HEK293 (cell line): ENCODE results near the gene KCNH5.

Experiments
- CTCF ChIA-PET: fragments of 350-600 bp; formaldehyde crosslinking; extraction: SDS; loops from one replicate; lab custom pipeline; 2021; ENCODE audit warnings: antibody characterized with exemption; lab: Yijun Ruan, JAX
- POLR2A ChIA-PET: fragments of 300-600 bp; formaldehyde crosslinking; extraction: SDS; loops from one replicate; lab custom pipeline; 2020; ENCODE audit warnings: antibody characterized with exemption, inconsistent platforms; lab: Yijun Ruan, JAX
- H3K27ac ChIP-seq: fragments of 200-500 bp; sonication (Bioruptor generic); 2 replicates; pipeline ENCODE4 v1.5.1; 2014; ENCODE audit warnings: low read depth, low read length, control low read depth, inconsistent platforms; ENCODE audit errors: extremely low read depth
- H3K36me3 ChIP-seq, 2 experiments: fragments of 200-500 bp in 1 of 2; sonication (Bioruptor generic) in 1 of 2; 1 replicate in 1 of 2; 2 replicates in 1 of 2; pipeline ENCODE4 v1.5.1; 2014 to 2017; ENCODE audit warnings: inconsistent platforms in 2 of 2, low read length in 2 of 2; ENCODE audit not compliant: control insufficient read depth in 2 of 2, insufficient read depth in 1 of 2
- H3K4me1 ChIP-seq: fragments of 200-500 bp; sonication (Bioruptor generic); 2 replicates; pipeline ENCODE4 v1.5.1; 2014; ENCODE audit warnings: mild to moderate bottlenecking, low read length, inconsistent platforms; ENCODE audit not compliant: control insufficient read depth, insufficient read depth
- H3K4me3 ChIP-seq: 2 replicates; pipeline ENCODE4 v1.5.1; 2011; ENCODE audit warnings: low read depth, mild to moderate bottlenecking, control low read depth, low read length, moderate library complexity
- H3K9me3 ChIP-seq: fragments of 200-500 bp; sonication (Bioruptor generic); 2 replicates; pipeline ENCODE4 v1.5.1; 2014; ENCODE audit warnings: low read depth, low read length, inconsistent platforms; ENCODE audit not compliant: control insufficient read depth, insufficient read depth
- CTCF ChIP-seq: fragments of 450-650 bp; formaldehyde crosslinking; IDR thresholded peaks from 2 replicates; pipeline ENCODE4 v1.5.1; 2016; ENCODE audit warnings: missing biosample characterization, missing genetic modification characterization
- GLI4 ChIP-seq: fragments of 450-650 bp; formaldehyde crosslinking; IDR thresholded peaks from 2 replicates; pipeline ENCODE4 v1.5.1; 2016; ENCODE audit warnings: missing biosample characterization, missing genetic modification characterization
- PRDM1 ChIP-seq: fragments of 450-650 bp; formaldehyde crosslinking; IDR thresholded peaks from 2 replicates; pipeline ENCODE4; 2016; ENCODE audit warnings: missing biosample characterization, missing genetic modification characterization
- RBAK ChIP-seq: fragments of 450-650 bp; formaldehyde crosslinking; IDR thresholded peaks from 2 replicates; pipeline ENCODE4 v1.5.1; 2016; ENCODE audit warnings: missing biosample characterization, missing genetic modification characterization
- TCF7L2 ChIP-seq: IDR thresholded peaks from 2 replicates; pipeline ENCODE4 v1.6.1; 2011; ENCODE audit warnings: low read depth, mild to moderate bottlenecking, inconsistent platforms, low read length, moderate library complexity, borderline replicate concordance
- WT1 ChIP-seq: fragments of 450-650 bp; formaldehyde crosslinking; IDR thresholded peaks from 2 replicates; pipeline ENCODE4 v1.5.1; 2016; ENCODE audit warnings: missing biosample characterization, missing genetic modification characterization
- ZBTB10 ChIP-seq: fragments of 450-650 bp; formaldehyde crosslinking; IDR thresholded peaks from 2 replicates; pipeline ENCODE4 v1.5.1; 2016; ENCODE audit warnings: missing biosample characterization, missing genetic modification characterization
- ZBTB17 ChIP-seq: fragments of 450-650 bp; formaldehyde crosslinking; IDR thresholded peaks from 2 replicates; pipeline ENCODE4 v1.5.1; 2016; ENCODE audit warnings: missing biosample characterization, missing genetic modification characterization
- ZBTB20 ChIP-seq: fragments of 450-650 bp; formaldehyde crosslinking; IDR thresholded peaks from 2 replicates; pipeline ENCODE4 v1.5.1; 2016; ENCODE audit warnings: missing biosample characterization, missing genetic modification characterization
- ZNF175 ChIP-seq: fragments of 450-650 bp; formaldehyde crosslinking; IDR thresholded peaks from 2 replicates; pipeline ENCODE4 v1.5.1; 2016; ENCODE audit warnings: missing biosample characterization, missing genetic modification characterization
- ZNF23 ChIP-seq: fragments of 450-650 bp; formaldehyde crosslinking; IDR thresholded peaks from 2 replicates; pipeline ENCODE4 v1.5.1; 2016; ENCODE audit warnings: missing biosample characterization, missing genetic modification characterization, borderline replicate concordance
- ZNF350 ChIP-seq: fragments of 450-650 bp; formaldehyde crosslinking; IDR thresholded peaks from 2 replicates; pipeline ENCODE4 v1.5.0; 2017; ENCODE audit warnings: missing biosample characterization, mild to moderate bottlenecking, missing genetic modification characterization
- ZNF354C ChIP-seq: fragments of 450-650 bp; formaldehyde crosslinking; IDR thresholded peaks from 2 replicates; pipeline ENCODE4 v1.5.1; 2016; ENCODE audit warnings: missing biosample characterization, missing genetic modification characterization, low read depth, borderline replicate concordance
- ZNF37A ChIP-seq: fragments of 450-650 bp; IDR thresholded peaks from 2 replicates; pipeline ENCODE4 v1.5.1; 2018; ENCODE audit warnings: missing biosample characterization, missing genetic modification characterization
- ZNF433 ChIP-seq: fragments of 450-650 bp; formaldehyde crosslinking; IDR thresholded peaks from 2 replicates; pipeline ENCODE4 v1.5.1; 2016; ENCODE audit warnings: missing biosample characterization, missing genetic modification characterization, low read depth
- ZNF473 ChIP-seq: fragments of 450-650 bp; formaldehyde crosslinking; IDR thresholded peaks from 2 replicates; pipeline ENCODE4 v1.5.1; 2017; ENCODE audit warnings: missing biosample characterization, missing genetic modification characterization
- ZNF549 ChIP-seq: fragments of 450-650 bp; IDR thresholded peaks from 2 replicates; pipeline ENCODE4 v1.5.1; 2018; ENCODE audit warnings: missing biosample characterization, missing genetic modification characterization, mild to moderate bottlenecking, inconsistent platforms, moderate library complexity
- ZNF561 ChIP-seq: fragments of 450-650 bp; IDR thresholded peaks from 2 replicates; pipeline ENCODE4 v1.5.1; 2018; ENCODE audit warnings: missing biosample characterization, missing genetic modification characterization, borderline replicate concordance
- ZNF571 ChIP-seq: fragments of 450-650 bp; formaldehyde crosslinking; IDR thresholded peaks from 2 replicates; pipeline ENCODE4 v1.5.0; 2017; ENCODE audit warnings: missing biosample characterization, missing genetic modification characterization
- ZNF610 ChIP-seq: fragments of 450-650 bp; formaldehyde crosslinking; IDR thresholded peaks from 2 replicates; pipeline ENCODE4 v1.5.1; 2016; ENCODE audit warnings: missing biosample characterization, missing genetic modification characterization, borderline replicate concordance
- ZNF624 ChIP-seq: fragments of 450-650 bp; formaldehyde crosslinking; IDR thresholded peaks from 2 replicates; pipeline ENCODE4 v1.5.1; 2017; ENCODE audit warnings: missing biosample characterization, missing genetic modification characterization
- ZNF768 ChIP-seq: fragments of 450-650 bp; formaldehyde crosslinking; IDR thresholded peaks from 2 replicates; pipeline ENCODE4 v1.5.1; 2018; ENCODE audit warnings: missing biosample characterization, mild to moderate bottlenecking, missing genetic modification characterization
- ZNF777 ChIP-seq: fragments of 450-650 bp; formaldehyde crosslinking; IDR thresholded peaks from 2 replicates; pipeline ENCODE4 v1.5.1; 2017; ENCODE audit warnings: missing biosample characterization, missing genetic modification characterization, borderline replicate concordance
- ZNF843 ChIP-seq: fragments of 450-650 bp; formaldehyde crosslinking; IDR thresholded peaks from 2 replicates; pipeline ENCODE4 v1.5.1; 2016; ENCODE audit warnings: missing biosample characterization, missing genetic modification characterization
- TF ChIP-seq, protein P1 (sequence below): fragments of 450-650 bp; formaldehyde crosslinking; IDR thresholded peaks from 2 replicates; pipeline ENCODE4 v1.5.1; 2016; ENCODE audit warnings: missing biosample characterization, missing genetic modification characterization

KCNH5 gene

GRCh38 chr14:62658631-62659030, 386.6 kb downstream of the KCNH5 start (continued):
- TF ChIP-seq ZNF549 (tag by site-specific recombination) (no peak), ZNF843 (tag by site-specific recombination) (no peak), TCF7L2 (no peak), ZNF571 (tag by site-specific recombination) (no peak), ZNF624 (tag by site-specific recombination) (no peak)

DNA sequence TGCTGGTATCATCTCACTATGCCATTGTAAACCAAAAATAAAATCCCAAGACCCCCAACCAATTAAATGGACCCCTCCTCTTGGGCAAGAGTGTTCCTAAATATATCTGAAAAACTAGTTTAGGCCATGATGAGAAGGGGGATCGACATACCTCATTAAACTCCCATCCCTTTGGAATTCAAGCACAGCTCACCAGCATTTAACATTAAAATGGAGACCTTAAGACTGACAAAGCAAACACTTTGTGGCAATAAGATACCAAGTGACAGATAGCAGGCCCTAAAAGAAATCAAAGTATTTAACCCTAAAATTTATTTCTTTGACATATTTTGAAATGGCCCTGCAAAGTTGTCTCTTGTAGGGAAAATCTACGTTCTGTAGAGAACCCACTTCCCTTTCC, 387.9 kb downstream of the KCNH5 start:
- no peaks in the 10 kb centered on the region for H3K4me1 ChIP-seq
- no peaks in the 10 kb centered on the region for H3K9me3 ChIP-seq
- ChIA-PET CTCF (no interaction called here), POLR2A (no interaction called here)
- no peak overlapping the region for H3K4me3 ChIP-seq
- TF ChIP-seq ZNF350 (tag by site-specific recombination) (no peak), PRDM1 (tag by site-specific recombination) (no peak), ZNF433 (no peak), GLI4 (tag by site-specific recombination) (no peak), ZNF768 (tag by site-specific recombination) (no peak), ZBTB17 (no peak)
- TF ChIP-seq, protein P1, sequence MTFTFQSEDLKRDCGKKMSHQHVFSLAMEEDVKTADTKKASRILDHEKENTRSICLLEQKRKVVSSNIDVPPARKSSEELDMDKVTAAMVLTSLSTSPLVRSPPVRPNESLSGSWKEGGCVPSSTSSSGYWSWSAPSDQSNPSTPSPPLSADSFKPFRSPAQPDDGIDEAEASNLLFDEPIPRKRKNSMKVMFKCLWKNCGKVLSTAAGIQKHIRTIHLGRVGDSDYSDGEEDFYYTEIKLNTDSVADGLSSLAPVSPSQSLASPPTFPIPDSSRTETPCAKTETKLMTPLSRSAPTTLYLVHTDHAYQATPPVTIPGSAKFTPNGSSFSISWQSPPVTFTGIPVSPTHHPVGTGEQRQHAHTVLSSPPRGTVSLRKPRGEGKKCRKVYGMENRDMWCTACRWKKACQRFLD (tag by site-specific recombination) = no peak
- no peak overlapping the region for H3K27ac ChIP-seq
- H3K36me3 ChIP-seq = no peaks in the 10 kb centered on the region

DNA sequence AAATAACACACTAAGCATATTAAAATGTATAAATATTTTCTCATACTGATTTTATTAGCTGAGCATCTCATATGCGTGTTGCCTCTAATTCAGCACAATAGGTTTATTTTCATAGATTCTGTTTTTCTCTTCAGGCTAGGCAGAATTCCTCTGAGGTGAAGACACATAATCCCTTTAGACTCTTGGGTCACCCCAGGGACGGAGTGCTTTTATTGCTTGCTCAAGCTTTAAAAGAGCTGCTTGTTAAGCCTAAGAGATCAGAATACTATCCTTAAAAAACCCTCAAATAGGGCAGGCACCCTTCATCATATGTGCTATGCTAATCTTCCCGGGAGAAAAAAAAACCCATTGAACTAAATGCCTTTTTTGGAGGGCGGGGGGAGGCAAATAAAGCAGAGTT, 390.1 kb downstream of the KCNH5 start:
- CTCF ChIA-PET = no interaction called here
- H3K4me1 ChIP-seq = no peaks in the 10 kb centered on the region
- no peak overlapping the region for H3K4me3 ChIP-seq
- no peak overlapping the region for H3K27ac ChIP-seq
- no peaks in the 10 kb centered on the region for H3K36me3 ChIP-seq
- no peaks in the 10 kb centered on the region for H3K9me3 ChIP-seq
- TF ChIP-seq ZNF23 (tag by site-specific recombination) (no peak), ZBTB20 (tag by site-specific recombination) (no peak), ZNF175 (tag by site-specific recombination) (no peak), WT1 (tag by site-specific recombination) (no peak), ZBTB10 (tag by site-specific recombination) (no peak), ZNF777 (tag by site-specific recombination) (no peak), ZNF561 (tag by site-specific recombination) (no peak), ZNF37A (no peak), RBAK (tag by site-specific recombination) (no peak), ZNF610 (tag by site-specific recombination) (no peak), CTCF (tag by site-specific recombination) (no peak), ZNF473 (tag by site-specific recombination) (no peak), ZNF354C (tag by site-specific recombination) (no peak)
- POLR2A ChIA-PET = no interaction called here
